Sigmoid colon (tissue), 4 donors: ENCODE measurements around the gene ZNF638.
"Not testable (repeated sequence)": the region's sequence is repeated elsewhere in the genome, so short reads cannot be mapped to it uniquely, and the experiment has no call there.

Experiments
- EP300 ChIP-seq, 4 donors: sonication (generic); formaldehyde crosslinking; IDR thresholded peaks; one replicate each; pipeline ENCODE4 v1.6.1; 2017; ENCODE audit warnings: antibody characterized with exemption in 4 of 4
- TF ChIP-seq, protein P1 (sequence below), 4 experiments: fragments of 450-650 bp in 3 of 4; fragments of 200-600 bp in 1 of 4; IDR thresholded peaks; one replicate each; pipeline ENCODE4 v1.5.1; 2016 to 2019; ENCODE audit warnings: antibody characterized with exemption in 4 of 4, mild to moderate bottlenecking in 3 of 4, moderate library complexity in 2 of 4

DNA sequence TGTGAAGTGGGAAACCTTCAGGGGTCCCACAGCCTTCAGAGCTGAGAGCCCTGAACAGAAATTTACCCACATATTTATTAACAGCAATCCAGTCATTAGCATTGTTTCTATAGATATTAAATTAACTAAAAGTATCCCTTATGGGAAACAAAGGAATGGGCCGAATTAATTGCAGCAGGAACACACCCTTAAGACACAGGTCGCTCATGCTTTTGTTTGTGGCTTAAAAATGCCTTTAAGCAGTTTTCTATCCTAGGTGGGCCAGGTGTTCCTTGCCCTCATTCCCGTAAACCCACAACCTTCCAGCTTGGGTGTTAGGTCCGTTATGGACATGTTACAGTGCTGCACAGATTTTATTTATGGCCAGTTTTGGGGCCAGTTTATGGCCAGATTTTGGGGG, 13.7 kb upstream of the ZNF638 start:
- TF ChIP-seq, protein P1, sequence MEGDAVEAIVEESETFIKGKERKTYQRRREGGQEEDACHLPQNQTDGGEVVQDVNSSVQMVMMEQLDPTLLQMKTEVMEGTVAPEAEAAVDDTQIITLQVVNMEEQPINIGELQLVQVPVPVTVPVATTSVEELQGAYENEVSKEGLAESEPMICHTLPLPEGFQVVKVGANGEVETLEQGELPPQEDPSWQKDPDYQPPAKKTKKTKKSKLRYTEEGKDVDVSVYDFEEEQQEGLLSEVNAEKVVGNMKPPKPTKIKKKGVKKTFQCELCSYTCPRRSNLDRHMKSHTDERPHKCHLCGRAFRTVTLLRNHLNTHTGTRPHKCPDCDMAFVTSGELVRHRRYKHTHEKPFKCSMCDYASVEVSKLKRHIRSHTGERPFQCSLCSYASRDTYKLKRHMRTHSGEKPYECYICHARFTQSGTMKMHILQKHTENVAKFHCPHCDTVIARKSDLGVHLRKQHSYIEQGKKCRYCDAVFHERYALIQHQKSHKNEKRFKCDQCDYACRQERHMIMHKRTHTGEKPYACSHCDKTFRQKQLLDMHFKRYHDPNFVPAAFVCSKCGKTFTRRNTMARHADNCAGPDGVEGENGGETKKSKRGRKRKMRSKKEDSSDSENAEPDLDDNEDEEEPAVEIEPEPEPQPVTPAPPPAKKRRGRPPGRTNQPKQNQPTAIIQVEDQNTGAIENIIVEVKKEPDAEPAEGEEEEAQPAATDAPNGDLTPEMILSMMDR (IDR thresholded peaks at IDR 0.05) = not testable (repeated sequence)
- TF ChIP-seq EP300 (IDR thresholded peaks at IDR 0.05) = not testable (repeated sequence)
